Upper lobe of left lung (tissue), 4 donors: ENCODE data around the gene KRTAP15-1.

Source experiments
- CTCF ChIP-seq, 6 experiments: fragments of 450-650 bp in 4 of 6; fragments of 200-600 bp in 2 of 6; sonication (generic) in 2 of 6; IDR thresholded peaks; one replicate each; pipeline ENCODE4 v1.5.1; 2016 to 2019; ENCODE audit warnings: antibody characterized with exemption in 6 of 6
- EP300 ChIP-seq, 4 donors: sonication (generic); formaldehyde crosslinking; IDR thresholded peaks; one replicate each; pipeline ENCODE4 v1.5.1; 2017; ENCODE audit warnings: antibody characterized with exemption in 4 of 4, control low read depth in 2 of 4
- POLR2A ChIP-seq, 4 donors: fragments of 450-650 bp; IDR thresholded peaks; one replicate each; pipeline ENCODE4 v1.5.1; 2016 to 2017; ENCODE audit warnings: antibody characterized with exemption in 4 of 4, mild to moderate bottlenecking in 2 of 4
- POLR2AphosphoS5 ChIP-seq, 2 donors: sonication (generic); formaldehyde crosslinking; IDR thresholded peaks; one replicate each; pipeline ENCODE4 v1.5.1; 2017; ENCODE audit warnings: antibody characterized with exemption in 2 of 2

- TF ChIP-seq EP300 (IDR thresholded peaks at IDR 0.05) = no peak
- no peak for TF ChIP-seq POLR2A (IDR thresholded peaks at IDR 0.05)
- TF ChIP-seq CTCF (IDR thresholded peaks at IDR 0.05) = no peak
- TF ChIP-seq POLR2AphosphoS5 (IDR thresholded peaks at IDR 0.05) = no peak
Observed at GRCh38 chr21:30479259-30479658, 39.2 kb downstream of the KRTAP15-1 start.
